GM12878 (cell line): Measurements from ENCODE around the gene IER2. TPM values are rescaled to one million over a fixed set of nuclear protein-coding genes. Genes with fewer than 3 reads are reported as not detected.
A peak's percentile ranks its signal among the peaks of the same experiment; 100 is the strongest.

Source experiments
- CBFB ChIP-seq: IDR thresholded peaks from 2 replicates; pipeline ENCODE4 v1.6.1; 2016; ENCODE audit warnings: antibody characterized with exemption, low read depth
- CUX1 ChIP-seq: IDR thresholded peaks from 2 replicates; pipeline ENCODE4 v1.6.1; 2012; ENCODE audit warnings: improper control_type of control experiment, low read depth, low read length; ENCODE audit not compliant: insufficient replicate concordance
- E4F1 ChIP-seq: fragments of 450-650 bp; IDR thresholded peaks from 2 replicates; pipeline ENCODE4 v1.6.1; 2018; ENCODE audit warnings: borderline replicate concordance, mild to moderate bottlenecking; ENCODE audit not compliant: partially characterized antibody
- EGR1 ChIP-seq, 2 experiments: IDR thresholded peaks; 1 replicate in 1 of 2; 2 replicates in 1 of 2; pipeline ENCODE4 v1.6.1; 2011 to 2012; ENCODE audit warnings: low read depth in 2 of 2, low read length in 2 of 2, borderline replicate concordance in 1 of 2, mild to moderate bottlenecking in 1 of 2, moderate library complexity in 1 of 2
- HCFC1 ChIP-seq: fragments of 150-350 bp; IDR thresholded peaks from 2 replicates; pipeline ENCODE4 v1.6.1; 2014; ENCODE audit warnings: low read length
- KDM1A ChIP-seq: fragments of 200-600 bp; sonication (generic); IDR thresholded peaks from 2 replicates; pipeline ENCODE4 v1.6.1; 2016; ENCODE audit warnings: borderline replicate concordance
- MLLT1 ChIP-seq: fragments of 450-650 bp; IDR thresholded peaks from 2 replicates; pipeline ENCODE4 v1.6.1; 2016; ENCODE audit warnings: mild to moderate bottlenecking
- NFIC ChIP-seq: IDR thresholded peaks from 2 replicates; pipeline ENCODE4 v1.6.1; 2012; ENCODE audit warnings: low read depth, mild to moderate bottlenecking, inconsistent platforms, low read length, moderate library complexity
- NRF1 ChIP-seq: conservative IDR thresholded peaks from 2 replicates; pipeline ENCODE4 v1.6.1; 2011; ENCODE audit warnings: mild to moderate bottlenecking, low read depth, low read length, improper control_type of control experiment
- RAD21 ChIP-seq: IDR thresholded peaks from 2 replicates; pipeline ENCODE4 v1.6.1; 2011; ENCODE audit warnings: mild to moderate bottlenecking, low read depth, low read length, moderate library complexity; ENCODE audit not compliant: insufficient read depth
- SREBF1 ChIP-seq: IDR thresholded peaks from 2 replicates; pipeline ENCODE4 v1.6.1; 2012; ENCODE audit warnings: mild to moderate bottlenecking, low read length
- TARDBP ChIP-seq: IDR thresholded peaks from 2 replicates; pipeline ENCODE4 v1.6.1; 2016; ENCODE audit warnings: borderline replicate concordance
- TCF3 ChIP-seq: IDR thresholded peaks from 2 replicates; pipeline ENCODE4 v1.6.1; 2012; ENCODE audit warnings: low read depth, mild to moderate bottlenecking, low read length, borderline replicate concordance; ENCODE audit not compliant: insufficient read depth
- ZBTB40 ChIP-seq: fragments of 450-650 bp; IDR thresholded peaks from 2 replicates; pipeline ENCODE4 v1.6.1; 2016; ENCODE audit warnings: mild to moderate bottlenecking, moderate library complexity, borderline replicate concordance
- ZNF207 ChIP-seq: fragments of 450-650 bp; IDR thresholded peaks from 2 replicates; pipeline ENCODE4 v1.6.1; 2014; ENCODE audit warnings: antibody characterized with exemption, mild to moderate bottlenecking, borderline replicate concordance
- polyA plus RNA-seq, 11 experiments: library from polyadenylated mRNA; depleted of rRNA in 4 of 11; unstranded in 6 of 11; stranded (reverse) in 5 of 11; fragments of >200 nt; fragmentation: Nextera tagmentation in 4 of 11; fragmentation: Illumina TruSeq in 1 of 11; extraction: Ambion mirVana in 4 of 11; extraction: Trizol in 1 of 11; gene quantifications; 1 replicate in 1 of 11; 2 replicates in 10 of 11; pipeline versions ENCODE4 v1.2.1 to v1.2.3, GENCODE V29; 2011 to 2016; ENCODE audit warnings: inconsistent platforms in 2 of 11, missing spikeins in 2 of 11, low read depth in 1 of 11
- total RNA-seq, 4 experiments: library from RNA; depleted of rRNA in 3 of 4; stranded (reverse); fragments of >200 nt in 3 of 4; fragmentation: Illumina TruSeq in 1 of 4; extraction: Trizol in 1 of 4; gene quantifications; 2 replicates each; pipeline versions ENCODE4 v1.2.1 to v1.2.3, GENCODE V29; 2013 to 2021

The IER2 gene
- total and polyA plus RNA-seq, 10 of the 15 experiments (the other 5 are each of a cell fraction or from before 2014, with no cell fraction given): 2.8 to 94.5 (median 24.9) TPM

GRCh38 chr19:13151605-13152355, 1.6 kb downstream of the IER2 start (continued):
- TF ChIP-seq MLLT1 (no peak; the same call in 1 of the 2 replicates), NFIC (no peak), ZNF207 (0 out of 2 replicates have a peak, but pooled peaks have one; percentile 15), HCFC1 (no peak), TCF3 (no peak), EGR1 (IDR thresholded peaks at IDR 0.05; ENCODE audit: borderline replicate concordance in 1 of 2, low read depth in 2 of 2, low read length in 2 of 2) (peak in 1 of 2 experiments; percentile 79; a peak in 2 of 3 replicates), CBFB (peak; percentile 29; the same call in 1 of the 2 replicates), CUX1 (no peak), E4F1 (peak; percentile 65), NRF1 (no peak), ZBTB40 (peak; percentile 55; the same call in 1 of the 2 replicates), SREBF1 (no peak), RAD21 (no peak), TARDBP (no peak), KDM1A (no peak)
